HFFc6 (cell line): ENCODE measurements around the gene GALNTL6. TPM values are rescaled to one million over a fixed set of nuclear protein-coding genes. Genes with fewer than 3 reads are reported as not detected.

Experiments
- DNase-seq: peaks from one replicate; pipeline ENCODE4 v3.0.0-alpha.2; 2018
- H3K27ac Mint-ChIP-seq: 2 replicates; pipeline ENCODE4 v1.8.0; 2020; ENCODE audit warnings: mild to moderate bottlenecking, mixed read lengths
- H3K27me3 Mint-ChIP-seq: 2 replicates; pipeline ENCODE4 v1.8.0; 2021; ENCODE audit warnings: mild to moderate bottlenecking, moderate library complexity, mixed read lengths; ENCODE audit not compliant: insufficient read depth
- H3K36me3 Mint-ChIP-seq: 2 replicates; pipeline ENCODE4 v1.8.0; 2021; ENCODE audit warnings: low read depth, mixed read lengths
- H3K4me1 Mint-ChIP-seq: 2 replicates; pipeline ENCODE4 v1.8.0; 2020; ENCODE audit warnings: low read depth, mixed read lengths
- H3K4me3 Mint-ChIP-seq: 2 replicates; pipeline ENCODE4 v1.8.0; 2020; ENCODE audit warnings: mild to moderate bottlenecking, moderate library complexity, mixed read lengths
- H3K9me3 Mint-ChIP-seq: 2 replicates; pipeline ENCODE4 v1.8.0; 2020; ENCODE audit warnings: mild to moderate bottlenecking, mixed read lengths
- CTCF ChIP-seq: fragments of 200-600 bp; sonication (generic); IDR thresholded peaks from 2 replicates; pipeline ENCODE4 v1.5.0; 2021; ENCODE audit warnings: antibody characterized with exemption, mild to moderate bottlenecking
- total RNA-seq, 6 experiments: library from RNA; stranded (reverse); fragmentation: NEBNext Ultra II Directional; extraction: Animal tissue kit (Norgen Biotek cat#: 25700); gene quantifications; 2 replicates in 1 of 6; 3 replicates in 5 of 6; pipeline ENCODE4 v1.2.3, GENCODE V29; 2021

The GALNTL6 gene
- total RNA-seq, 6 experiments from 2014 or later: 0.07 TPM; not detected in 5

GRCh38 chr4:173074501-173074946, 1261.3 kb downstream of the GALNTL6 start:
- DNase-seq: peak; percentile 4
- no peaks in the 10 kb centered on the region for H3K36me3 Mint-ChIP-seq
- no peak overlapping the region for H3K4me3 Mint-ChIP-seq
- no peaks in the 10 kb centered on the region for H3K4me1 Mint-ChIP-seq
- no peaks in the 10 kb centered on the region for H3K9me3 Mint-ChIP-seq
- H3K27ac Mint-ChIP-seq: no peak overlapping the region
- H3K27me3 Mint-ChIP-seq: no peaks in the 10 kb centered on the region; the same call in none of the 2 replicates
- no peak for TF ChIP-seq CTCF

GRCh38 chr4:173076903-173077634, 1263.9 kb downstream of the GALNTL6 start:
- no peak overlapping the region for H3K27ac Mint-ChIP-seq
- no peaks in the 10 kb centered on the region for H3K36me3 Mint-ChIP-seq
- DNase-seq: no peak
- H3K4me1 Mint-ChIP-seq: no peaks in the 10 kb centered on the region
- no peak for TF ChIP-seq CTCF
- H3K9me3 Mint-ChIP-seq: no peaks in the 10 kb centered on the region
- no peaks in the 10 kb centered on the region; the same call in none of the 2 replicates for H3K27me3 Mint-ChIP-seq
- H3K4me3 Mint-ChIP-seq: no peak overlapping the region

GRCh38 chr4:173088144-173088543, 1274.9 kb downstream of the GALNTL6 start:
- no peaks in the 10 kb centered on the region for H3K36me3 Mint-ChIP-seq
- H3K4me3 Mint-ChIP-seq: no peak overlapping the region
- no peak overlapping the region for H3K27ac Mint-ChIP-seq
- TF ChIP-seq CTCF: no peak
- no peaks in the 10 kb centered on the region for H3K4me1 Mint-ChIP-seq
- H3K9me3 Mint-ChIP-seq: no peaks in the 10 kb centered on the region; the same call in 1 of the 2 replicates
- peaks cover 4% of the 10 kb centered on the region for H3K27me3 Mint-ChIP-seq
- DNase-seq: no peak
